Gastrocnemius medialis (tissue), 4 donors: ENCODE results near the gene ARHGAP6.

Source experiments
- POLR2A ChIP-seq, 2 donors: fragments of 450-650 bp; IDR thresholded peaks; one replicate each; pipeline ENCODE4 v1.6.1; 2017; ENCODE audit warnings: antibody characterized with exemption in 2 of 2, mild to moderate bottlenecking in 2 of 2, moderate library complexity in 2 of 2
- TF ChIP-seq, protein P1 (sequence below), 5 experiments: fragments of 450-650 bp in 3 of 5; fragments of 200-600 bp in 2 of 5; sonication (generic) in 2 of 5; IDR thresholded peaks in 4 of 5; conservative IDR thresholded peaks in 1 of 5; 1 replicate in 4 of 5; 2 replicates in 1 of 5; pipeline ENCODE4 v1.5.1; 2016 to 2019; ENCODE audit warnings: antibody characterized with exemption in 5 of 5, mild to moderate bottlenecking in 3 of 5, moderate library complexity in 3 of 5

DNA sequence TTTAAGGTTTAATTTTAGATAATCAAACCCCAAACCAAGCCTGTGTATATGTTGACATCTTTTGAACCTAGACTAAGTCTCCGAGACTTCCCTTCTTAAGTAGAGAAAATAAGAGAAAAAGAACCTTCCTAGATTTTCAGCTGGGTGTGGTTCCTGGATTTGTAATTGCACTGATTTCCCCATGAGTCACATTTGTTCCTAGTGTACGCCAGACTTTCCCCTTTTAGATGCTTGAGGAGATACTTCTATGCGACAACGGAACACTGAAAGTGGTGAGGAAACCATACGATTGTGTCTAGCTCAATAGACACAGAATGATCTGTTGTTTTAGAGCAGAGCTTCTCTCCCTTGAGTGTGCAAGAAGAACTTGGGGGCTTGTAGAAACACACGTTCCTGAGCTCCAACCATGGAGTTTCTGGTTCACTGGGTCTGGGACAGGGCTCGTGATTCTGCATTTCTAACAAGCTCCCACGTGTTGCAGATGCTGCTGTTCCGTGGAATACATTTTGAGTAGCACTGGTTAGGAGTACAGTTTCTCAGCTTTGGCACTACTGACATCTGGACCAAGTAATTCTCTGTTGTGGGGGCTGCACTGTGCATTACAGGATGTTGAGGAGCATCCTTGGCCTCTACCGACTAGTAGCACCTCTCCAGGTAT is 285.4 kb downstream of the ARHGAP6 start:
- TF ChIP-seq, protein P1, sequence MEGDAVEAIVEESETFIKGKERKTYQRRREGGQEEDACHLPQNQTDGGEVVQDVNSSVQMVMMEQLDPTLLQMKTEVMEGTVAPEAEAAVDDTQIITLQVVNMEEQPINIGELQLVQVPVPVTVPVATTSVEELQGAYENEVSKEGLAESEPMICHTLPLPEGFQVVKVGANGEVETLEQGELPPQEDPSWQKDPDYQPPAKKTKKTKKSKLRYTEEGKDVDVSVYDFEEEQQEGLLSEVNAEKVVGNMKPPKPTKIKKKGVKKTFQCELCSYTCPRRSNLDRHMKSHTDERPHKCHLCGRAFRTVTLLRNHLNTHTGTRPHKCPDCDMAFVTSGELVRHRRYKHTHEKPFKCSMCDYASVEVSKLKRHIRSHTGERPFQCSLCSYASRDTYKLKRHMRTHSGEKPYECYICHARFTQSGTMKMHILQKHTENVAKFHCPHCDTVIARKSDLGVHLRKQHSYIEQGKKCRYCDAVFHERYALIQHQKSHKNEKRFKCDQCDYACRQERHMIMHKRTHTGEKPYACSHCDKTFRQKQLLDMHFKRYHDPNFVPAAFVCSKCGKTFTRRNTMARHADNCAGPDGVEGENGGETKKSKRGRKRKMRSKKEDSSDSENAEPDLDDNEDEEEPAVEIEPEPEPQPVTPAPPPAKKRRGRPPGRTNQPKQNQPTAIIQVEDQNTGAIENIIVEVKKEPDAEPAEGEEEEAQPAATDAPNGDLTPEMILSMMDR (IDR thresholded peaks at IDR 0.05 in 4 of 5, conservative IDR thresholded peaks at IDR 0.05 in 1 of 5), result no peak
- no peak for TF ChIP-seq POLR2A (IDR thresholded peaks at IDR 0.05)
